ENCODE measurements around the gene CLASP1.

DNA sequence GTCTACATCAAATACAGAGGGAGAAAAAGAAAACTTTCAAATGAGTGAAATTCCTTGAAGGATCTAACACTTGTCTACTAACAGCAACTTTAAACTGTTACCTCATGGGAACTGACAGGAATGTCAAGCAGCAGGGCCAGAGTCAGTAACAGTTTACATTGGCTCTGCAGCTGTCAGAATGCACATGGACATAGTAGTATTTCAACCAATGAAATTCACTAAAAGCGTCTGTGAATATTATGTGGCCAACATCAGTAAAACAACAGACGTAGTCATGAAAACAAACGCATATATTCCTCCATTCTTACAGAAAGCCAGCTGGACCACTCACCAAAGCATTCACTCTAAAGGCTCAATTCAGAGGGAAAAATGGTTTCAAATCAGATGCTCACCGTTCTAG lies 197.9 kb downstream of the CLASP1 start:
- TF ChIP-seq POLR2A (IDR thresholded peaks at IDR 0.05; ENCODE audit: low read depth, low read length): no peak
- no peak for TF ChIP-seq TAF1 (IDR thresholded peaks at IDR 0.05; ENCODE audit: low read depth, low read length)

Measured in GM12891 (cell line).